ENCODE measurements around the gene PM20D2.
"Not testable (repeated sequence)": the region's sequence is repeated elsewhere in the genome, so short reads cannot be mapped to it uniquely, and the experiment has no call there.

Gene PM20D2

GRCh38 chr6:89145956-89146717 is at the start of gene PM20D2:
TSS of gene PM20D2 (plus strand) at chr6:89146055. CDS start at chr6:89146145, 90 bp downstream.
- peak; percentile 54 to 62 for DNase-seq (ENCODE audit: low read depth in 2 of 2)

DNA sequence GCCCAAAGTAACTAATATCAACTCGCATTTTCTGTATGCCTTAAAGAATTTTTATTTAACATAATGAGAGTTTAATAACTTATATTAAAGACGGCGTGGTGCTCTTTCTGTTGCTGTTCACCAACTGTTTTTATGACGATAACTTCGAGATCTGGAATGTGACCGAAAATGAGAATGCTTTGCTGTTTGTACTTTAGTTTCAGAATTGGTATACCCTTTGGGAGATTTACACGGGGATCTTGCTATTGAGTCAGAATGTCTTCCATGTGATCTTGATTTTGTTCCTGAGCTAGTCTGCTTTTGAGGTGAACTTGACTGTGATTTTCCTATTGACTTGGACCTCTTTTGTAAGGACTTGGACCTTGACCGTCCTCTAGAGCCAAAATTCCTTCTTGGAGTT is 47.4 kb upstream of the PM20D2 start:
- no peak for DNase-seq (ENCODE audit: low read depth in 2 of 2)

GRCh38 chr6:89100114-89100513 is 45.7 kb upstream of the PM20D2 start:
- DNase-seq (ENCODE audit: low read depth in 2 of 2): no peak

- DNase-seq (ENCODE audit: low read depth in 2 of 2): no peak
These were observed 35.6 kb upstream of the PM20D2 start for GRCh38 chr6:89110284-89110683.

DNA sequence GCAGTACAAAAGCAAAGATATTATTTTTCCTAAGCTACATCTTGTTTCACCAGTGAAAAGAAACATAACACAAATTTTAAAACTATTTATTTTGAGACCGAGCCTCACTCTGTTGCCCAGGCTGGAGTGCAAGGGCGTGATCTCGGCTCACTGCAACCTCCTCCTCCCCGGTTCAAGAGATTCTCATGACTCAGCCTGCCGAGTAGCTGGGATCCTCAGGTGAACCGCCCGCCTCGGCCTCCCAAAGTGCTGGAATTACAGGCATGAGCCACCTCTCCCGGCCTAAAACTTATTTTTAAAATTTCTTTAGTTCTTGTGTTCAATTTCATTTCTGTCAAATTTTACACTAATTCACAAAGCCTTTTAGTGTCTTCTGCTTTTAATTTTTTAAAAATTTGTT is 33.9 kb upstream of the PM20D2 start:
- no peak for DNase-seq (ENCODE audit: low read depth in 2 of 2)

GRCh38 chr6:89116702-89117101 is 29.2 kb upstream of the PM20D2 start:
- DNase-seq (ENCODE audit: low read depth in 2 of 2): no peak

DNA sequence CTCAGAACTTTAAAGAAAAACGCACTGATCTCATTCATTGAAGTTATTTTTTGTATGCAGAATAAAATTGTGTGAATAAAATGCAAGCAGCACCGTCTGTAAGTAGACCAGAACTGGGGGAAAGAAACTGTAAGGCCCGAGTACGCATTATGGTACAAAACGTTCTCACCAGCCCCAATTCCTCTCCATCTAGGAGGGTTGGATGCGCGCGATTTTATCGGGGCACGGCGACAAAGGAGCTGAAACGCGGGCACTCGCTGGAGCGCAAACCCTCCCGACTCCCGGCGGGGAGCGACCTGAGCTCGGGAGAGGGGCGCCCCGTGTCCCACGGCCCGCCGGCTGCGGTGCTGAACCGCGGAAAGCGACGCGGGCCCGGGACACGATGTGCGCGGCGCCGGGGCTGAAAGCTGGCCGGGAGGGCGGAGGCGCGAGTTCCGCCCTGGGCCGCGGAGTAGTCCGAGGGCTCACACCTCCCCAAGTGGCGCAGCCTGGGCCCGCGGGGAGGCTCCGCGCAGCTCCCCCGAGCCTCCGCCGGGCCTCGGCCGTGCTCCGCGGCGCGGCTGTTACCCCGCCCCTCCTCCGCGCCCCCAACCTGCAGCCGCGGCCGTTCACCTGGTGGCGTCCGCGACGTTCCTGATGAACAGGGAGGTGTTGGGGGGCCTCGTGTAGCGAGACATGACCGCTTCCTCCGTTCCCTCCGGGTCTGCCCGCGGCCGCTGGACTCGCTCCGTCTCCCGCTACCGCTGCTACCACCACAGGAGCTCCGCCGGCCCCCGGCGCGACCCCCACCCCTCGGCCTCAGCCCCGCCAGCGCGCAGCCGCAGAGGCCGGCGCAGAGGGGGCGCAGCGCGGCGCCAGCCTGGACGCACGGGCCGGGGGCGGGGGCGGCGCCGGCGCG is 28.4 kb upstream of the PM20D2 start, which contains the start of gene SRSF12:
SRSF12 (minus strand) TSS at position 861 of the 898 bp plus-strand sequence; CDS start at position 677, 184 bp downstream.
- peak; percentile 13 to 17 for DNase-seq (ENCODE audit: low read depth in 2 of 2)

- no peak for DNase-seq (ENCODE audit: low read depth in 2 of 2)
These were observed 26.9 kb upstream of the PM20D2 start for GRCh38 chr6:89118931-89119330.

- DNase-seq (ENCODE audit: low read depth in 2 of 2): no peak
These were observed 25.5 kb upstream of the PM20D2 start for GRCh38 chr6:89120371-89120770.

DNA sequence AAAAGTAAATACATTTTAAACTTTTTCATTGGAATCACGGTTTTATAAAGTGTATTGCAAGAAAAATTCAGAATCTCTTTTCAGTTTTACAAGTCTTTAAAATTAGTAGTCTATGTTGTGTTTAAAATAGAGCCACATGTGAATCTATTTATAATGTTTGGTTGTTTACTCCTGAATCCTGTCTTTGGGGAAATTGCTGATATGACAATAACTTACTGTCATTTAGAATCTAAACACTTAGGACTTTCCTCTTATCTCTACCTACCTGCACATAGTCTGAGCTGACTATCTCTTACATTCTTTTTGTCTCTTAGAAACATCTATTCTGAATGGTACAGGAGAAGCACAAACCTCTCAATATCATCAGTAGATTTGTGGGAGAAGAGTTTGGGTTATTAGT is 23.9 kb upstream of the PM20D2 start:
- DNase-seq (ENCODE audit: low read depth in 2 of 2): no peak

DNA sequence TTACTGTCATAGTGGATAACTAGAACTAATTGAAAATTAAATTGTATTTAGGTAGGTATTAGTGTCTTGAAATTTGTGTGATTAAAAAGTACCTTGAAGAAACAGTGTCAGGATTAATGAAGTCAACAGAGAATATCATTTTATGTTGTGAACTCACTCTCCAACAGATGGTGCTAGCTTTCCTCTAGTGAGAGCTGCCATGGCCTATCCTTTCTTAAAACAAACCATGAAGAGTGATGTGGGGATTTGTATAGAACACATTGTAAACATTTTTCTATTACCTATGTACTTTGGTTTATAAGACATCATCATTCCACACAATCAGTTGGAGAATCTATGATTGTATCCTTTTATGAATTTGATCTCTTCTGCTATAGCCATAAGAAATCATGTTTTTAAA is 23.2 kb upstream of the PM20D2 start:
- no peak for DNase-seq (ENCODE audit: low read depth in 2 of 2)

GRCh38 chr6:89128256-89128671 is 17.6 kb upstream of the PM20D2 start:
- not testable (repeated sequence) for DNase-seq (ENCODE audit: low read depth in 2 of 2)

DNA sequence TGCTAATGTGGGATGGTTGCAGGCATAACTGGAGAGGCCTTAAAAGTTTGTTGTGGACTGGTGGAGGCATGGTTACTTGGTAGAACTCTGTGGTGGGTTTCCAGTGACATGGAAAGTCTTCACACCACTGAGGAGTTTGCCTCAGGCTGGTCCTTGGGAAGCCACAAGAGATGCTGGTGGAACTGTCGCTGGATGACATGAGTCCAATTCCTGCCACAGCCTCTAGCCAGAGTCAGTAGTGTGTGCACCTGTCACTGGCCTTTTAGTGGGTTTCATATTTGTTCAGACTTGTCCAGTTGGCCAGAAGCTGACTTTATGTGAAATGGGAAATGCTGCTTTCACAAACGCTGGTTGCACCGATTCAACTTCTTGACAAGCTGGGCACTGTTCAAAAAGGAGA is 14.3 kb upstream of the PM20D2 start:
- DNase-seq (ENCODE audit: low read depth in 2 of 2): no peak

DNA sequence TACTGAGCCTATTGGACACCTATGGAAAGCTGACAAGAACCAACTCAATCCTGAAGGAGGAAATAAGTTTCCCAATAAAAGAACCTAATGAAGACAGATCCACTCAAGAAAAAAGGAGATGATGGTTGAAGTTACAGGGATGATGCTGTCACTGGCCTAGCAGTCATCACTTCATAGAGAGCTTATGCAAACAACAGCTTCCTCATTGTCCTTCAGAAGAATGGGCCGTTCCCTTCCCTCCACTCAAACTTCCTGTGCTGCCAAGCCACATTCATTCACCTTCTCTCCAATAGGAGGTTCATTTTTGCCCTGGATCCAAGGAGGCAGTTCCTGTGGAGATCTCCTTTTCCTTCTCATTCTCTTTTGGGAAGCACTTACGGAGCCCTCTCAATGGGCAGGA is 13.8 kb upstream of the PM20D2 start:
- no peak for DNase-seq (ENCODE audit: low read depth in 2 of 2)

- no peak for DNase-seq (ENCODE audit: low read depth in 2 of 2)
These were observed 11.9 kb upstream of the PM20D2 start for GRCh38 chr6:89133981-89134380.

DNA sequence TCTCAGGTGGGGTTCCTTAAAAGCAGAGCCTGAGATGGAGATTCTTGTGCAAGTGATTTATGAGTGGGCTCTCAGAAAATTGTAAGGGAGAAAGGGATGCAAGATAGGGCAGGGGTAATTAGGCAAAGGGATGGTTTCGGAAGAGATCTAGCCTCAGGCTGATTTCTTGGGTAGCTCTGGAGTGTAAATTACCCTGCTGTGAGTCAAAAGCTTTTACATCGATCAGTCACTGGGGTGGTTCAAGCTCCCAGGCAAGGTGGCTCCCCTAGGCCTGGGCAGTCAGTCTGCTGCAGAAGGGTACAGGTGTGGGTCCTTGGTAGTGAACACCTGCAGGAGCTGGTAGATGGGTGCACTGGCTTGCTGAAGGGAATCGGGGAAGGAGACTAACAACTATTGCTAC is 11.1 kb upstream of the PM20D2 start:
- no peak for DNase-seq (ENCODE audit: low read depth in 2 of 2)

DNA sequence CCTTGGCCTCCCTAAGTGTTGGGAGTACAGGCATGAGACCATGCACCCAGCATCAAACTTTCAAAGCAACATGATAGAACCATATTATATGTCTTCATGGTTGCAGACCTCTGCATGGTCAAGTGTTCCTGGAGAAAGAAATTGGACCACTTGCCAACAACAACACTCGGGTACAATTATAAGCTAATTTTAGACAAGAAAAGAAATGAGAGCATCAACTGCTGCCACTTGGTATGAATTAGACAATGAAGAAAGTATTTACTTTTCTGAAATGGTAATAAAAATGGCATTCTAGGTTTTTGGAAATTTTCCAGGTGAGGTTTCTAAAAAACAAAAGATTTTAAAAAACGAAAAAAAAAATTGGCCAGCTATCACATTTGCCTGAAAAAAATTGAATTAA is 7.7 kb upstream of the PM20D2 start:
- no peak for DNase-seq (ENCODE audit: low read depth in 2 of 2)

DNA sequence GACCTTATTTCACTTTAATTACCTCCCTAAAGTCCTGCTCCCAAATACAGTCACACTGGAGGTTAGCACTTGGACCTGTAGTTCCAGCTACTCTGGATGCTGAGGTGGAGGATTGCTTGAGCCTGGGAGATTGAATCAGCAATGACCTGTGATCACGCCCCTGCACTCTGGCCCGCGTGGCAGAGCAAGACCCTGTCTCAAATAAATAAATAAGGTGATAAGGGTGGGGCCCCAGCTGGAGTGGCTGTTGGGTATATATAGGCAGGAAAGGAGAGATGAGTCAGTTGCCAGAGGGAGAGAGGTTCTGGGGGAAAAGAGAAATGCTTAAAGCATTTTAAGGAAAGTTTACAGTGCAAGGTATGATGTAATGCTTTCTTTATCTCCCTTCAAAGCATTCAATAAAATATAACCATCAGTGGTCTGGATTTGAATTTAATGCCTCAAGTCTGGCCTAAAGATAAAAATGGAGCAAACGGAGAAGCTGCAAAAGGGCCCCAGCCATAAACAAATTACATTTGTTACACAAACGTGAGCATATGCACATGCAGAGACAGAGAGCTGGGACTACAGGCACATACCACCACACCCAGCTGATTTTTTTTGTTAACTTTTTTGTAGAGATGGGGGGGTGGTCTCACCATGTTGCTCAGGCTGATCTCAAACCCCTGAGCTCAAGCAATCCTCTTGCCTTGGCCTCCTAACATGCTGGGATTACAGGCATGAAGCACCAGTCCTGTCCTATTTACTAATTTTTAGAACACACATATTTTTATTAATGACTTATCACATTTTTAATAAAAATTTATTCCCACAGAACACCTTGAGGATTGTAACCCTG is 6.1 kb upstream of the PM20D2 start:
- DNase-seq (ENCODE audit: low read depth in 2 of 2): no peak

DNA sequence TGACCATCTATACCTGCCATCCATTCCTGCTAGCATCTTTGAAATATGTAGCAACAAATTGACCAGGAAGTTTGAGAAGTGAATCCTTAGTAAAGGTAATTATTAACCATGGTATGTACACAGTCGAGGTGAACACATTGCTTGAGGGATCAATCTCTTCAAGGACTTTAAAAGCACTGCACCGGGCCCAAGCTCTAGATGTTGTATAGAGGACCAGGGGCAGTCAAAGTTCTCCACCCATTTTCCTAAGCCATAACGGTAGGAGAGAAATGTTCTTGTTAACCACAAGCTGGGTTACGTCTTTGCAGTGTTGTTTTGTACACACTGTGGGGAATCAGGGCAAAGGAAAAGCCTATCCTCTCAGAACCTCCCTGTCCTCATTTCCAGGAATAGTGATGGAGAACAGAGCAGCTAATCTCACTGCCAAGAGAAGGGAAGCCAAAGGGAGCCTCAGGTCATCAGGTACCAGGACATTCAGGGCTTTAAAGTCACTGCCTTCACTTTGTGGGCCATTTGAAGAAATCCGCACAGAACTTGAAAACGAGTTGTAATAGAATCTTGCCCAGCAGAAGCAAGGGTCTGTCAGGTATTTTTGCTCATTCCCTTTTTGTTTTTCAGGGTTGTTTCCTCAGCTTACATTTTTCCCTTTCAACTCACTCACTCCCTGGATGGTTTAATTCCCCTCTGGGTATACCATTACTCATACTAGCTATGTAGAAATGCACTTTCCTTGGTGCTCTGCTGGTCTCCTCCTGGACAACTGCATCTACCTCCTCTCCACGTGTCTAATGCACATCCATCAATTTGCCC is 5.3 kb upstream of the PM20D2 start:
- no peak for DNase-seq (ENCODE audit: low read depth in 2 of 2)

DNA sequence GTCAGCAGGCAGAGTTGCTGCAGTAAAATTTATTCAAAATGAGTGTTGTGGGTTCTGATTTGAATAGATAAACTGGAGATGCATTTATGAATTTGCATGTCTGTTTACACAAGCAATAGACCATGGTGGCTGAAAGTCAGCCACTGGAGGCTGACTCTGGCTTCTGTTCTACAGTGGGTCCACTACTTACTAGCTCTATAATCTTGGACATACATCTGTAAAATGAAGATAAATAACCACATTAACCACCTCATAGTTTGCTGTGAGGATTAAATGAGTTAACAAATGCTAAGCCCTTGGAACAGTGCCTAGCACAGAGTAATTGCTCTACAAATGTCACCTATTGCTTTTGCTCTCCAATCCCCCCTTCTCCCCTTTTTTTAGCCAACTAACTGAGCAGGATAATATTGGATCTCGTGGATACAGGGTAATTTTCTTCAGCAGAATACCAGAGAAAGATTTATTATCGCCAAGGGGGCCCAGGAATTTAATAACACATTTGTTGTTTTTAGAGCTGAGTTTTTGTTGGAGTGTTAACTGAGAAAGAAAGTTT is 1.4 kb upstream of the PM20D2 start:
- no peak for DNase-seq (ENCODE audit: low read depth in 2 of 2)

Data from stimulated activated CD4-positive, alpha-beta T cell treated with anti-CD3 and anti-CD28 coated beads, Interleukin-4, amount 100 ng/mL, for 48 hours (primary cell).